CD4-positive, CD25-positive, alpha-beta regulatory T cell (primary cell): ENCODE data around the gene HSPA12B. TPM values are rescaled to one million over a fixed set of nuclear protein-coding genes. Genes with fewer than 3 reads are reported as not detected.
A peak's percentile ranks its signal among the peaks of the same experiment; 100 is the strongest.

Experiments used
- ATAC-seq, 2 donors: fragments of 150-1000 bp; cut with Tn5 transposase; one replicate each; pipeline ENCODE4 v1.10.0; 2021; ENCODE audit warnings: low read depth in 2 of 2, moderate number of reproducible peaks in 2 of 2, moderate library complexity in 1 of 2
- DNase-seq, 3 donors: peaks; one replicate each; pipeline versions ENCODE4 v3.0.0 to v3.0.0-alpha.2; 2012 to 2022; ENCODE audit warnings: mixed read lengths in 1 of 3
- H3K27ac ChIP-seq: one replicate; pipeline ENCODE4 v1.7.0; 2013; ENCODE audit warnings: mild to moderate bottlenecking, low read length; ENCODE audit not compliant: insufficient read depth, poor library complexity, severe bottlenecking
- H3K27me3 ChIP-seq: one replicate; pipeline ENCODE4 v1.7.0; 2013; ENCODE audit warnings: low read length; ENCODE audit not compliant: control insufficient read depth, insufficient read depth
- H3K36me3 ChIP-seq: one replicate; pipeline ENCODE4 v1.7.0; 2013; ENCODE audit warnings: mild to moderate bottlenecking, low read length, moderate library complexity; ENCODE audit not compliant: control insufficient read depth, insufficient read depth
- H3K4me1 ChIP-seq: 2 replicates; pipeline ENCODE4 v1.7.0; 2013; ENCODE audit warnings: mild to moderate bottlenecking, low read length; ENCODE audit not compliant: insufficient read depth, control insufficient read depth, poor library complexity, severe bottlenecking
- H3K4me3 ChIP-seq: one replicate; pipeline ENCODE4 v1.7.0; 2013; ENCODE audit warnings: low read depth, mild to moderate bottlenecking, low read length, moderate library complexity
- H3K9me3 ChIP-seq, 2 experiments: 1 replicate in 1 of 2; 2 replicates in 1 of 2; pipeline ENCODE4 v1.7.0; 2013; ENCODE audit warnings: low read length in 2 of 2, mild to moderate bottlenecking in 1 of 2, moderate library complexity in 1 of 2; ENCODE audit not compliant: control insufficient read depth in 2 of 2
- H3K27ac Mint-ChIP-seq, 3 donors: one replicate each; pipeline ENCODE4 v1.8.0; 2020 to 2022; ENCODE audit warnings: mild to moderate bottlenecking in 3 of 3, mixed read lengths in 3 of 3, moderate library complexity in 2 of 3
- H3K27me3 Mint-ChIP-seq: one replicate; pipeline ENCODE4 v1.8.0; 2022; ENCODE audit warnings: mild to moderate bottlenecking, mixed read lengths
- H3K36me3 Mint-ChIP-seq: one replicate; pipeline ENCODE4 v1.8.0; 2020; ENCODE audit warnings: mixed read lengths
- H3K4me1 Mint-ChIP-seq, 4 donors: one replicate each; pipeline ENCODE4 v1.8.0; 2020 to 2022; ENCODE audit warnings: mixed read lengths in 4 of 4, mild to moderate bottlenecking in 1 of 4
- H3K4me3 Mint-ChIP-seq, 4 donors: one replicate each; pipeline ENCODE4 v1.8.0; 2020 to 2022; ENCODE audit warnings: mild to moderate bottlenecking in 4 of 4, mixed read lengths in 4 of 4, moderate library complexity in 3 of 4
- H3K9me3 Mint-ChIP-seq, 7 donors: one replicate each; pipeline ENCODE4 v1.8.0; 2020 to 2022; ENCODE audit warnings: mixed read lengths in 7 of 7, mild to moderate bottlenecking in 3 of 7, moderate library complexity in 2 of 7
- polyA plus RNA-seq, 4 donors: library from polyadenylated mRNA; unstranded; fragments of 300-500 nt; fragmentation: Illumina TruSeq; gene quantifications; one replicate each; pipeline ENCODE4 v1.2.3, GENCODE V29; 2021
- total RNA-seq: library from RNA; stranded (reverse); gene quantifications from one replicate; pipeline ENCODE4 v1.2.3, GENCODE V29; 2022

Gene HSPA12B
- total and polyA plus RNA-seq, 5 donors from 2014 or later: 0.09 TPM; not detected in 4

- Mint-ChIP-seq H3K9me3 (no peaks in the 10 kb centered on the region), H3K4me3 (peak overlapping the region; percentile 99 to 100 (median 100)), H3K27ac (peak overlapping the region; percentile 96 to 98 (median 96)), H3K36me3 (peaks cover 59% of the 10 kb centered on the region), H3K4me1 (peaks cover 7 to 70% (median 43%) of the 10 kb centered on the region in 4 donors), H3K27me3 (peaks cover 4% of the 10 kb centered on the region)
- Histone ChIP-seq H3K4me3 (peak overlapping the region; percentile 94), H3K9me3 (no peaks in the 10 kb centered on the region), H3K36me3 (peaks cover 46% of the 10 kb centered on the region), H3K27me3 (no peaks in the 10 kb centered on the region), H3K27ac (peak overlapping the region; percentile 73), H3K4me1 (peaks cover 74% of the 10 kb centered on the region)
- DNase-seq (no peak), ATAC-seq (no peak)
Measured at GRCh38 chr20:3798908-3799248, 66.4 kb downstream of the HSPA12B start.

DNA sequence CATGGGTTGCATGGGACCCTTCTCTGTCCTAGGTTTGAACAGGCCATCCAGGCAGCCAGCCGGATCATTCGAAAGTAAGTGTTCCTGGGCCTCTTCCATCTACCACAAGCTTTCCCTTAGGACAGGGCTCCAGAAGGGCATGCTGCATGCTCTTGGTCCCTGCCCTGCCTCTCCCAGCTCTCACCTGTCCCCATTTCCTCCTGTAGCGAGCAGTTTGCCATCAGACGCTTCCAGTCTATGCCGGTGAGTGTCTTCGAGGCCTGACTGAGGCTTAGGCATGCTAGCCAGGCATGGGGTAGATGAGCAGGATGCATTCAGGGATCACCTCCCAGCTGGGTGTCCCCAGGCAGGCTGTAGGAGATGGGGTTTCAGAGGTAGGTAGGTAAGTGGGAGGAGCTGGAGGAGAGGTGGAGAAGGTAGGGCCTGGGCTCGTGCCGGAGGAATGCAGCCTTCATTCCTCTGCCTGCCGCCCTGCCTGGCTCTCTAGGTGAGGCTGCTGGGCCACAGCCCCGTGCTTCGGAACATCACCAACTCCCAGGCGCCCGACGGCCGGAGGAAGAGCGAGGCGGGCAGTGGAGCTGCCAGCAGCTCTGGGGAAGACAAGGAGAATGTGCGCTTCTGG is 67.9 kb downstream of the HSPA12B start:
- Histone ChIP-seq H3K9me3 (no peaks in the 10 kb centered on the region), H3K4me3 (peak overlapping the region; percentile 18), H3K4me1 (peaks cover 75% of the 10 kb centered on the region), H3K27ac (peak overlapping the region; percentile 73), H3K36me3 (peaks cover 60% of the 10 kb centered on the region), H3K27me3 (no peaks in the 10 kb centered on the region)
- Mint-ChIP-seq H3K4me1 (peaks cover 7 to 77% (median 48%) of the 10 kb centered on the region in 4 donors), H3K27me3 (peaks cover 4% of the 10 kb centered on the region), H3K9me3 (no peaks in the 10 kb centered on the region), H3K4me3 (peak overlapping the region in 3 of 4 donors; percentile 99 to 100 (median 100)), H3K27ac (peak overlapping the region; percentile 96 to 98 (median 96)), H3K36me3 (peaks cover 70% of the 10 kb centered on the region)
- ATAC-seq (no peak), DNase-seq (no peak)

DNA sequence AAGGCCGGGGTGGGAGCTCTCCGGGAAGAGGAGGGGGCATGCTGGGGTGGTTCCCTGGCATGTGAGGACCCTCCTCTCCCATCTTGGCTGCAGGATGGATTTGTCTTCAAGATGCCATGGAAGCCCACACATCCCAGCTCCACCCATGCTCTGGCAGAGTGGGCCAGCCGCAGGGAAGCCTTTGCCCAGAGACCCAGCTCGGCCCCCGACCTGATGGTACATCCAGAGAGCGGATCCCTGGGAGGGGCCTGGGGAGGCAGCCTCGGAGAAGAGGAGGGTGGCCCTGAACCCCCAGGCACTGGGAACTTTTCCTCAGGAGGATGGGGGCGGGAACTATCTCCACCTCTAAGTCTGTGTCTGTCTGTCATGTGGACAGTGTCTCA is 68.4 kb downstream of the HSPA12B start:
- H3K27ac ChIP-seq: peak overlapping the region; percentile 73
- H3K27me3 Mint-ChIP-seq: peaks cover 4% of the 10 kb centered on the region
- no peak for ATAC-seq
- H3K27me3 ChIP-seq: no peaks in the 10 kb centered on the region
- H3K9me3 Mint-ChIP-seq: no peaks in the 10 kb centered on the region
- H3K4me1 ChIP-seq: peaks cover 70% of the 10 kb centered on the region
- peak overlapping the region; percentile 7 for H3K4me3 ChIP-seq
- DNase-seq: no peak
- H3K36me3 ChIP-seq: peaks cover 65% of the 10 kb centered on the region
- peak overlapping the region; percentile 96 to 98 (median 96) for H3K27ac Mint-ChIP-seq
- H3K36me3 Mint-ChIP-seq: peaks cover 75% of the 10 kb centered on the region
- peaks cover 7 to 79% (median 48%) of the 10 kb centered on the region in 4 donors for H3K4me1 Mint-ChIP-seq
- H3K4me3 Mint-ChIP-seq: peak overlapping the region in 1 of 4 donors; percentile 28
- no peaks in the 10 kb centered on the region for H3K9me3 ChIP-seq

DNA sequence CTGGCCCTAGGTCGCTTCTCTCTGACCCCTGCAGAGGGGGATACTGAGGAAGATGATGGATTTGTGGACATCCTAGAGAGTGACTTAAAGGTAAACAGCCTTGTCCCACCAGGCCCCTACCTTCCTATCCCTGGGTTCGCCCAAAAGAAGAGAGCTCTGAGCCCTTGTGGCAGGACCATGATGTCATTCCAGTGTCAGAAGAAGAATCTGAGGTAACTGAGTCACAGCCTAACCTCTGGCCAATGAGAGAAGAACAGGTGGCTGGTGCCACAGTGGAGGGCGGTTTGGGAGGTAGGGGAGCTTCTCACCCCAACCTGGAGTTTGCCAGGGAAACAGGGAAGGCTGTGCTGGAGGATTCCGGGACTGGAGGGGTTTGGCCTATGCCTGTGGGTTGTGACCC is 68.8 kb downstream of the HSPA12B start:
- Histone ChIP-seq H3K36me3 (peaks cover 69% of the 10 kb centered on the region), H3K27ac (peak overlapping the region; percentile 73), H3K4me1 (peaks cover 69% of the 10 kb centered on the region), H3K27me3 (no peaks in the 10 kb centered on the region), H3K9me3 (no peaks in the 10 kb centered on the region), H3K4me3 (peak overlapping the region; percentile 7)
- peaks cover 7 to 81% (median 47%) of the 10 kb centered on the region in 4 donors for H3K4me1 Mint-ChIP-seq
- no peaks in the 10 kb centered on the region for H3K9me3 Mint-ChIP-seq
- no peak for DNase-seq
- peaks cover 80% of the 10 kb centered on the region for H3K36me3 Mint-ChIP-seq
- ATAC-seq: no peak
- peaks cover 4% of the 10 kb centered on the region for H3K27me3 Mint-ChIP-seq
- peak overlapping the region in 2 of 4 donors; percentile 28 to 46 for H3K4me3 Mint-ChIP-seq
- peak overlapping the region; percentile 96 to 98 (median 96) for H3K27ac Mint-ChIP-seq

GRCh38 chr20:3801846-3802245 is 69.4 kb downstream of the HSPA12B start:
- DNase-seq (no peak), ATAC-seq (no peak)

More at GRCh38 chr20:3801846-3802245, 69.4 kb downstream of the HSPA12B start:
- peaks cover 4% of the 10 kb centered on the region for H3K27me3 Mint-ChIP-seq
- peaks cover 9 to 85% (median 49%) of the 10 kb centered on the region in 4 donors for H3K4me1 Mint-ChIP-seq
- H3K4me3 Mint-ChIP-seq: peak overlapping the region in 2 of 4 donors; percentile 46 to 87
- peak overlapping the region in 2 of 3 donors; percentile 91 to 96 for H3K27ac Mint-ChIP-seq
- Histone ChIP-seq H3K27me3 (no peaks in the 10 kb centered on the region), H3K4me3 (no peak overlapping the region), H3K36me3 (peaks cover 69% of the 10 kb centered on the region), H3K9me3 (no peaks in the 10 kb centered on the region), H3K4me1 (peaks cover 70% of the 10 kb centered on the region), H3K27ac (peak overlapping the region; percentile 73)
- no peaks in the 10 kb centered on the region for H3K9me3 Mint-ChIP-seq
- H3K36me3 Mint-ChIP-seq: peaks cover 82% of the 10 kb centered on the region

Other genes starting within 250 kb of the HSPA12B start
- not detected for gene GFRA4, start 69.3 kb upstream of the HSPA12B start, total RNA-seq
- not detected for gene GFRA4, start 69.3 kb upstream of the HSPA12B start, polyA plus RNA-seq
- not detected for gene ADAM33, start 50.7 kb upstream of the HSPA12B start, total RNA-seq
- not detected for gene ADAM33, start 50.7 kb upstream of the HSPA12B start, polyA plus RNA-seq
- not detected for gene SIGLEC1, start 20.1 kb upstream of the HSPA12B start, total RNA-seq
- not detected for gene SIGLEC1, start 20.1 kb upstream of the HSPA12B start, polyA plus RNA-seq
- 14.8 TPM for gene ADISSP, start 35.1 kb downstream of the HSPA12B start, total RNA-seq
- gene ADISSP, start 35.1 kb downstream of the HSPA12B start, polyA plus RNA-seq: 10 to 100 TPM; 19.3 to 25.5 (median 22.1) TPM
- not detected for gene SPEF1, start 48.8 kb downstream of the HSPA12B start, total RNA-seq
- gene SPEF1, start 48.8 kb downstream of the HSPA12B start, polyA plus RNA-seq: not detected
- 38.5 TPM for gene CENPB, start 54.1 kb downstream of the HSPA12B start, total RNA-seq
- 1 to 10 TPM; 1.2 to 1.9 (median 1.5) TPM for gene CENPB, start 54.1 kb downstream of the HSPA12B start, polyA plus RNA-seq
- 310 TPM for gene CDC25B, start 63.6 kb downstream of the HSPA12B start, total RNA-seq
- gene CDC25B, start 63.6 kb downstream of the HSPA12B start, polyA plus RNA-seq: 10 to 100 TPM; 39.7 to 48.4 (median 47.0) TPM
- gene AP5S1, start 87.9 kb downstream of the HSPA12B start, total RNA-seq: 10.5 TPM
- gene AP5S1, start 87.9 kb downstream of the HSPA12B start, polyA plus RNA-seq: 10 to 100 TPM; 18.7 to 22.2 (median 20.4) TPM
- gene MAVS, start 114.1 kb downstream of the HSPA12B start, total RNA-seq: 26.1 TPM
- 1 to 10 TPM; 3.5 to 4.7 (median 3.8) TPM for gene MAVS, start 114.1 kb downstream of the HSPA12B start, polyA plus RNA-seq
- 63.2 TPM for gene PANK2, start 156.7 kb downstream of the HSPA12B start, total RNA-seq
- gene PANK2, start 156.7 kb downstream of the HSPA12B start, polyA plus RNA-seq: 10 to 100 TPM; 44.4 to 59.3 (median 49.8) TPM